K562 (cell line): ENCODE results near the gene TENM4. TPM values are rescaled to one million over a fixed set of nuclear protein-coding genes. Genes with fewer than 3 reads are reported as not detected.

Experiments
- ATAC-seq: fragments of 200-7000 bp; cut with Tn5 transposase; 3 replicates; pipeline ENCODE4 v1.9.1; 2020; ENCODE audit warnings: moderate library complexity
- BruUV-seq: library from RNA; stranded (reverse); fragments of 400-500 nt; replicated peaks from 2 replicates; lab custom pipeline; 2021; lab: Mats Ljungman, UMichigan
- CTCF ChIA-PET: fragments of 300-600 bp; formaldehyde crosslinking; extraction: SDS; loops from one replicate; lab custom pipeline; 2021; ENCODE audit warnings: low intra/inter-chr PET ratio; lab: Yijun Ruan, JAX
- POLR2A ChIA-PET: fragments of 300-600, 350-650 bp; sonication (Branson Sonifier 250); formaldehyde crosslinking; extraction: SDS; loops from one replicate; lab custom pipeline; 2021; ENCODE audit warnings: antibody characterized with exemption, inconsistent platforms; lab: Yijun Ruan, JAX
- DNase-seq, 4 experiments: peaks; one replicate each; pipeline versions ENCODE4 v3.0.0 to v3.0.0-alpha.2; 2011 to 2018; ENCODE audit warnings: low spot score in 3 of 4, mixed read lengths in 3 of 4; ENCODE audit errors: extremely low read depth in 1 of 4
- FAIRE-seq: peaks from 2 replicates; lab custom pipeline; 2011; peaks lifted over from hg19 to GRCh38; lab: Jason Lieb, UNC
- H2AFZ ChIP-seq: 2 replicates; pipeline ENCODE4 v1.6.0; 2011; ENCODE audit warnings: low read depth, low read length, control low read depth, inconsistent platforms
- H3K27ac ChIP-seq: fragments of 200-600 bp; 3 replicates; pipeline ENCODE4 v1.8.0; 2011; ENCODE audit warnings: low read depth, mild to moderate bottlenecking, control low read depth, inconsistent platforms, low read length, moderate library complexity, mixed read lengths; ENCODE audit errors: extremely low read depth
- H3K27me3 ChIP-seq, 2 experiments: fragments of 300-600 bp in 1 of 2; 2 replicates in 1 of 2; 3 replicates in 1 of 2; pipeline versions ENCODE4 v1.6.0 to v1.8.0; 2011; ENCODE audit warnings: inconsistent platforms in 2 of 2, low read length in 2 of 2, mild to moderate bottlenecking in 1 of 2, mixed read lengths in 1 of 2, moderate library complexity in 1 of 2; ENCODE audit not compliant: control insufficient read depth in 2 of 2, insufficient read depth in 2 of 2
- H3K36me3 ChIP-seq: fragments of 300-600 bp; 3 replicates; pipeline ENCODE4 v1.8.0; 2011; ENCODE audit warnings: mild to moderate bottlenecking, low read length, inconsistent platforms; ENCODE audit not compliant: control insufficient read depth, insufficient read depth
- H3K4me1 ChIP-seq, 2 experiments: fragments of 200-600 bp in 1 of 2; replicated peaks in 1 of 2; 2 replicates in 1 of 2; 3 replicates in 1 of 2; pipeline versions ENCODE4 v1.5.1 to v1.8.0; 2011; ENCODE audit warnings: inconsistent platforms in 2 of 2, low read length in 2 of 2, mild to moderate bottlenecking in 1 of 2, mixed read lengths in 1 of 2, moderate library complexity in 1 of 2; ENCODE audit not compliant: control insufficient read depth in 2 of 2, insufficient read depth in 2 of 2
- H3K4me2 ChIP-seq: 2 replicates; pipeline ENCODE4 v1.6.1; 2011; ENCODE audit warnings: low read length, control low read depth, inconsistent platforms, mixed read lengths; ENCODE audit not compliant: insufficient read depth
- H3K4me3 ChIP-seq: fragments of 200-600 bp; sonication (generic), shearing (Covaris generic); 2 replicates; pipeline ENCODE4 v1.5.1; 2016; ENCODE audit warnings: control low read depth, inconsistent platforms
- H3K79me2 ChIP-seq: fragments of 200-600 bp; 3 replicates; pipeline ENCODE4 v1.8.0; 2011; ENCODE audit warnings: low read length, inconsistent platforms; ENCODE audit not compliant: control insufficient read depth, insufficient read depth
- H3K9ac ChIP-seq, 2 experiments: 2 replicates each; pipeline versions ENCODE4 v1.6.0 to v1.6.1; 2011; ENCODE audit warnings: low read depth in 2 of 2, low read length in 2 of 2, control low read depth in 1 of 2, inconsistent platforms in 1 of 2, mild to moderate bottlenecking in 1 of 2, mixed read lengths in 1 of 2; ENCODE audit not compliant: insufficient read depth in 1 of 2
- H3K9me1 ChIP-seq: one replicate; pipeline ENCODE4 v1.6.0; 2011; ENCODE audit warnings: inconsistent platforms, mild to moderate bottlenecking, low read length, moderate library complexity; ENCODE audit not compliant: control insufficient read depth, insufficient read depth
- H3K9me3 ChIP-seq: replicated peaks from 2 replicates; pipeline ENCODE4 v1.5.1; 2011; ENCODE audit warnings: low read depth, low read length, inconsistent platforms; ENCODE audit not compliant: control insufficient read depth, insufficient read depth
- H4K20me1 ChIP-seq: replicated peaks from 2 replicates; pipeline ENCODE4 v1.6.1; 2011; ENCODE audit warnings: low read length, inconsistent platforms, mixed read lengths; ENCODE audit not compliant: control insufficient read depth, insufficient read depth
- ASH1L ChIP-seq: fragments of 450-650 bp; IDR thresholded peaks from 2 replicates; pipeline ENCODE4 v1.6.1; 2018; ENCODE audit warnings: borderline replicate concordance, mild to moderate bottlenecking, low read depth; ENCODE audit not compliant: partially characterized antibody
- BCL6 ChIP-seq: fragments of 250-450 bp; sonication (Bioruptor Pico); IDR thresholded peaks from 2 replicates; pipeline ENCODE4 v1.4.0; 2020
- ETV1 ChIP-seq: fragments of 450-650 bp; conservative IDR thresholded peaks from 2 replicates; pipeline ENCODE4 v1.6.1; 2016; ENCODE audit warnings: missing genetic modification characterization, control low read depth, low read depth, missing compliant biosample characterization
- HMGN3 ChIP-seq: IDR thresholded peaks from 2 replicates; pipeline ENCODE4 v1.6.1; 2011; ENCODE audit warnings: borderline replicate concordance, low read depth, mild to moderate bottlenecking, mixed read lengths, low read length; ENCODE audit not compliant: insufficient read length; ENCODE audit errors: extremely low read depth
- MEF2A ChIP-seq: IDR thresholded peaks from 2 replicates; pipeline ENCODE4 v1.6.1; 2011; ENCODE audit warnings: low read depth, mild to moderate bottlenecking, low read length, moderate library complexity; ENCODE audit not compliant: control insufficient read depth
- RNF2 ChIP-seq: sonication (generic); IDR thresholded peaks from 2 replicates; pipeline ENCODE4 v1.6.1; 2016
- SAFB ChIP-seq: fragments of 200-400 bp; formaldehyde crosslinking; IDR thresholded peaks from 2 replicates; pipeline ENCODE4 v1.6.1; 2017; ENCODE audit warnings: low read depth, low read length, borderline replicate concordance
- U2AF2 ChIP-seq: fragments of 200-400 bp; formaldehyde crosslinking; optimal IDR thresholded peaks from 2 replicates; pipeline ENCODE3; 2017; ENCODE audit warnings: low read depth, mild to moderate bottlenecking, low read length
- XRCC5 ChIP-seq: fragments of 200-400 bp; formaldehyde crosslinking; IDR thresholded peaks from 2 replicates; pipeline ENCODE4 v1.6.1; 2017; ENCODE audit warnings: low read depth, mild to moderate bottlenecking, low read length
- WGBS: fragments of 100-300 bp; shearing (Covaris generic); methylation state at CpG from one replicate; pipeline ENCODE4 v1.1.6; 2016; ENCODE audit warnings: low coverage, mixed read lengths; ENCODE audit not compliant: insufficient coverage; ENCODE audit errors: missing lambda C conversion rate; 5-methylcytosine and 5-hydroxymethylcytosine counted together
- in situ Hi-C: fragments of 300-500 bp; cut with MboI; formaldehyde crosslinking; loops from 4 replicates; pipeline ENCODE4 v1.15.0; 2018; ENCODE audit warnings: inconsistent platforms, mixed read lengths
- intact Hi-C: fragments of 100-400 bp; cut with micrococcal nuclease; formaldehyde crosslinking; loops from 2 replicates; pipeline ENCODE4 v1.14.2; 2022
- polyA plus RNA-seq, 8 experiments: library from polyadenylated mRNA; depleted of rRNA in 4 of 8; stranded (reverse) in 5 of 8; unstranded in 3 of 8; fragments of >200 nt; fragmentation: Nextera tagmentation in 2 of 8; fragmentation: Illumina TruSeq in 1 of 8; extraction: Ambion mirVana in 2 of 8; extraction: Trizol in 1 of 8; gene quantifications; 2 replicates each; pipeline versions ENCODE4 v1.2.1 to v1.2.3, GENCODE V29; 2011 to 2014; ENCODE audit warnings: inconsistent platforms in 1 of 8, missing spikeins in 1 of 8
- total RNA-seq, 7 experiments: library from RNA; depleted of rRNA in 6 of 7; stranded (reverse); fragments of >200 nt in 6 of 7; fragmentation: Illumina TruSeq in 2 of 7; extraction: Trizol in 2 of 7; gene quantifications; 2 replicates each; pipeline versions ENCODE4 v1.2.1 to v1.2.3, GENCODE V29; 2011 to 2021; ENCODE audit warnings: low replicate concordance in 1 of 7
- TF ChIP-seq, protein P1 (sequence below): fragments of 450-650 bp; IDR thresholded peaks from 2 replicates; pipeline ENCODE4 v1.6.1; 2016; ENCODE audit warnings: antibody characterized with exemption

Gene TENM4
- total and polyA plus RNA-seq, 9 of the 15 experiments (the other 6 are each of a cell fraction or from before 2014, with no cell fraction given): 0.16 TPM; not detected in 8

DNA sequence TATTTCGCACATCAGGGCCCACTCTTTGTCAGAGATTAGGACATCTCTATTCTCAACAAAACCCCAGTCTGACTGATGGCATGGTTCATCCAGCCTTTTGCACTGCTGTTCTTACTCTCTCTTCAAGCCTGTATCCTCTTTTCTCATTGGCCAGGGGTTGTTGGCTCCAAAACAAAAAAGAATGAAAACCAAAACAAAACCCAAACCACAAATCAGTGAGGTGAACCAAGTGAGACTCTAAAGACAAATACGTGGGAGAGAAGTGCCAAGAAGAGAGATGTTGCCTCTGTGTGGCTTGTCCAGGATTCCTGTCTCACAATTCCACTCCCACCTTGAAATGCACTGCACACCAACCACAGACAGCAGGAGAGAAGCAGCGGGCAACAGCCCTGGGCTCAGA lies 587.3 kb downstream of the TENM4 start:
- H3K36me3 ChIP-seq: no peaks in the 10 kb centered on the region
- H3K9me3 ChIP-seq: no peaks in the 10 kb centered on the region
- H3K9ac ChIP-seq: no peak overlapping the region
- no peak overlapping the region for H3K4me3 ChIP-seq
- no peak for ATAC-seq
- in situ Hi-C loops: no loop called here
- 0% methylated on average over 3 of the region's 3 CpGs for WGBS
- no peaks in the 10 kb centered on the region for H3K9me1 ChIP-seq
- no peak for TF ChIP-seq U2AF2
- TF ChIP-seq ETV1 (tag): no peak
- no peak for TF ChIP-seq HMGN3
- TF ChIP-seq XRCC5: no peak
- TF ChIP-seq MEF2A: no peak
- TF ChIP-seq, protein P1, sequence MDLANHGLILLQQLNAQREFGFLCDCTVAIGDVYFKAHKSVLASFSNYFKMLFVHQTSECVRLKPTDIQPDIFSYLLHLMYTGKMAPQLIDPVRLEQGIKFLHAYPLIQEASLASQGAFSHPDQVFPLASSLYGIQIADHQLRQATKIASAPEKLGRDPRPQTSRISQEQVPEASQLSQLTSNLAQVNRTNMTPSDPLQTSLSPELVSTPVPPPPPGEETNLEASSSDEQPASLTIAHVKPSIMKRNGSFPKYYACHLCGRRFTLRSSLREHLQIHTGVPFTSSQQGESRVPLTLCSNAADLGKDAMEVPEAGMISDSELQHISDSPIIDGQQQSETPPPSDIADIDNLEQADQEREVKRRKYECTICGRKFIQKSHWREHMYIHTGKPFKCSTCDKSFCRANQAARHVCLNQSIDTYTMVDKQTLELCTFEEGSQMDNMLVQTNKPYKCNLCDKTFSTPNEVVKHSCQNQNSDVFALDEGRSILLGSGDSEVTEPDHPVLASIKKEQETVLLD: no peak
- no peak for TF ChIP-seq SAFB
- no peak for TF ChIP-seq BCL6 (CRISPR knock-in tag)
- TF ChIP-seq RNF2: no peak
- TF ChIP-seq ASH1L: no peak
- no peaks in the 10 kb centered on the region for H3K79me2 ChIP-seq
- H4K20me1 ChIP-seq: no peaks in the 10 kb centered on the region
- DNase-seq: no peak
- H2AFZ ChIP-seq: no peak overlapping the region
- CTCF ChIA-PET: no interaction called here
- POLR2A ChIA-PET: no interaction called here
- no TSS peak for BruUV-seq
- H3K4me1 ChIP-seq: no peaks in the 10 kb centered on the region
- no peak overlapping the region for H3K27ac ChIP-seq
- no peak for FAIRE-seq
- intact Hi-C loops: no loop called here
- H3K27me3 ChIP-seq: peaks cover 0 to 9% of the 10 kb centered on the region in 2 experiments; a peak in 1 of 5 replicates
- no peak overlapping the region for H3K4me2 ChIP-seq
